ACC112 (cell line): Measurements from ENCODE around the gene GAS6.
"Not testable (repeated sequence)": the region's sequence is repeated elsewhere in the genome, so short reads cannot be mapped to it uniquely, and the experiment has no call there.

ENCODE experiments used
- H2AFZ ChIP-seq: fragments of 200-600 bp; sonication (generic); one replicate; pipeline ENCODE4 v1.6.0; 2017; ENCODE audit warnings: antibody characterized with exemption, low read length; ENCODE audit not compliant: unreplicated experiment
- H3K27ac ChIP-seq: fragments of 200-600 bp; sonication (generic); 2 replicates; pipeline ENCODE4 v1.5.1; 2014; ENCODE audit warnings: low read depth, mild to moderate bottlenecking, antibody characterized with exemption, low read length, moderate library complexity
- H3K27me3 ChIP-seq: fragments of 200-600 bp; sonication (generic); 2 replicates; pipeline ENCODE4 v1.6.1; 2014; ENCODE audit warnings: mild to moderate bottlenecking, antibody characterized with exemption, low read length, moderate library complexity, mixed read lengths; ENCODE audit not compliant: insufficient read depth
- H3K36me3 ChIP-seq: fragments of 200-600 bp; sonication (generic); 2 replicates; pipeline ENCODE4 v1.6.1; 2016; ENCODE audit warnings: mild to moderate bottlenecking, antibody characterized with exemption, low read length, moderate library complexity, mixed read lengths; ENCODE audit not compliant: insufficient read depth
- H3K4me1 ChIP-seq: fragments of 200-600 bp; sonication (generic); one replicate; pipeline ENCODE4 v1.6.1; 2016; ENCODE audit warnings: low read length, mixed read lengths; ENCODE audit not compliant: insufficient read depth, unreplicated experiment, control insufficient read depth
- H3K4me3 ChIP-seq: fragments of 200-600 bp; sonication (generic); 2 replicates; pipeline ENCODE4 v1.5.1; 2014; ENCODE audit warnings: mild to moderate bottlenecking, low read depth, low read length
- H3K79me2 ChIP-seq: fragments of 200-600 bp; sonication (generic); one replicate; pipeline ENCODE4 v1.6.0; 2016; ENCODE audit warnings: low read length; ENCODE audit not compliant: control insufficient read depth, unreplicated experiment, insufficient read depth

The GAS6 gene

GRCh38 chr13:113834496-113835200, 29.2 kb downstream of the GAS6 start:
- H3K79me2 ChIP-seq: no peaks in the 10 kb centered on the region
- no peak overlapping the region for H3K27ac ChIP-seq
- H3K27me3 ChIP-seq: no peaks in the 10 kb centered on the region
- peaks cover 23% of the 10 kb centered on the region for H3K4me1 ChIP-seq
- H3K36me3 ChIP-seq: no peaks in the 10 kb centered on the region
- H2AFZ ChIP-seq: no peak overlapping the region
- no peak overlapping the region for H3K4me3 ChIP-seq

GRCh38 chr13:113834006-113834405, 29.9 kb downstream of the GAS6 start:
- not testable (repeated sequence) for H3K27me3 ChIP-seq, H3K79me2 ChIP-seq, H2AFZ ChIP-seq, H3K36me3 ChIP-seq, H3K27ac ChIP-seq, H3K4me3 ChIP-seq
- peaks cover 20% of the 10 kb centered on the region for H3K4me1 ChIP-seq

GRCh38 chr13:113833111-113833830, 30.6 kb downstream of the GAS6 start:
- Histone ChIP-seq H3K4me1 (peaks cover 19% of the 10 kb centered on the region), H3K36me3 (no peaks in the 10 kb centered on the region), H3K27ac (no peak overlapping the region), H3K27me3 (no peaks in the 10 kb centered on the region), H2AFZ (no peak overlapping the region), H3K4me3 (no peak overlapping the region), H3K79me2 (no peaks in the 10 kb centered on the region)

GRCh38 chr13:113832631-113833030, 31.2 kb downstream of the GAS6 start:
- Histone ChIP-seq H2AFZ (no peak overlapping the region), H3K27me3 (no peaks in the 10 kb centered on the region), H3K27ac (no peak overlapping the region), H3K4me3 (no peak overlapping the region), H3K79me2 (no peaks in the 10 kb centered on the region), H3K36me3 (no peaks in the 10 kb centered on the region), H3K4me1 (peaks cover 14% of the 10 kb centered on the region)

GRCh38 chr13:113832205-113832604, 31.7 kb downstream of the GAS6 start:
- peaks cover 10% of the 10 kb centered on the region for H3K4me1 ChIP-seq
- no peak overlapping the region for H3K4me3 ChIP-seq
- no peak overlapping the region for H2AFZ ChIP-seq
- H3K27ac ChIP-seq: no peak overlapping the region
- no peaks in the 10 kb centered on the region for H3K27me3 ChIP-seq
- H3K36me3 ChIP-seq: no peaks in the 10 kb centered on the region
- no peaks in the 10 kb centered on the region for H3K79me2 ChIP-seq

- no peak overlapping the region for H2AFZ ChIP-seq
These were observed 32.8 kb downstream of the GAS6 start for GRCh38 chr13:113831061-113831460.

GRCh38 chr13:113830426-113830950, 33.4 kb downstream of the GAS6 start:
- not testable (repeated sequence) for H3K4me3 ChIP-seq, H3K79me2 ChIP-seq, H3K27me3 ChIP-seq, H3K27ac ChIP-seq, H3K36me3 ChIP-seq, H3K4me1 ChIP-seq, H2AFZ ChIP-seq

More at GRCh38 chr13:113831061-113831460, 32.8 kb downstream of the GAS6 start:
- peaks cover 5% of the 10 kb centered on the region for H3K4me1 ChIP-seq
- no peak overlapping the region for H3K27ac ChIP-seq
- H3K36me3 ChIP-seq: no peaks in the 10 kb centered on the region
- no peaks in the 10 kb centered on the region for H3K79me2 ChIP-seq
- H3K27me3 ChIP-seq: no peaks in the 10 kb centered on the region
- no peak overlapping the region for H3K4me3 ChIP-seq

GRCh38 chr13:113828282-113828825, 35.5 kb downstream of the GAS6 start:
- H3K27ac ChIP-seq: no peak overlapping the region
- H3K4me3 ChIP-seq: no peak overlapping the region
- H3K27me3 ChIP-seq: no peaks in the 10 kb centered on the region
- H3K79me2 ChIP-seq: no peaks in the 10 kb centered on the region
- H2AFZ ChIP-seq: no peak overlapping the region
- peaks cover 5% of the 10 kb centered on the region for H3K4me1 ChIP-seq
- no peaks in the 10 kb centered on the region for H3K36me3 ChIP-seq

- H3K4me1 ChIP-seq: peaks cover 5% of the 10 kb centered on the region
- H2AFZ ChIP-seq: no peak overlapping the region
- no peak overlapping the region for H3K4me3 ChIP-seq
- no peak overlapping the region for H3K27ac ChIP-seq
- H3K27me3 ChIP-seq: no peaks in the 10 kb centered on the region
- H3K36me3 ChIP-seq: no peaks in the 10 kb centered on the region
- no peaks in the 10 kb centered on the region for H3K79me2 ChIP-seq
These were observed 36.9 kb downstream of the GAS6 start for GRCh38 chr13:113827021-113827420.

GRCh38 chr13:113826446-113826845, 37.4 kb downstream of the GAS6 start:
- not testable (repeated sequence) for H3K79me2 ChIP-seq, H3K4me3 ChIP-seq, H3K27me3 ChIP-seq, H2AFZ ChIP-seq, H3K27ac ChIP-seq, H3K36me3 ChIP-seq
- peaks cover 11% of the 10 kb centered on the region for H3K4me1 ChIP-seq
